IPS-18a (cell line): Measurements from ENCODE around the gene TBC1D22A.

ENCODE experiments used
- H3K27ac ChIP-seq: one replicate; pipeline ENCODE4 v1.5.1; 2013; ENCODE audit warnings: low read length
- H3K27me3 ChIP-seq: one replicate; pipeline ENCODE4 v1.6.1; 2013; ENCODE audit warnings: mild to moderate bottlenecking, low read length; ENCODE audit not compliant: control insufficient read depth, insufficient read depth
- H3K36me3 ChIP-seq: one replicate; pipeline ENCODE4 v1.6.1; 2013; ENCODE audit warnings: low read depth, low read length; ENCODE audit not compliant: control insufficient read depth
- H3K4me1 ChIP-seq: one replicate; pipeline ENCODE4 v1.6.1; 2013; ENCODE audit warnings: low read depth, low read length; ENCODE audit not compliant: control insufficient read depth
- H3K4me3 ChIP-seq: one replicate; pipeline ENCODE4 v1.5.1; 2013; ENCODE audit warnings: low read length
- H3K9ac ChIP-seq: one replicate; pipeline ENCODE4 v1.6.1; 2013; ENCODE audit warnings: mild to moderate bottlenecking, low read length, moderate library complexity
- H3K9me3 ChIP-seq: one replicate; pipeline ENCODE4 v1.6.1; 2013; ENCODE audit warnings: low read depth, low read length; ENCODE audit not compliant: control insufficient read depth

The TBC1D22A gene

DNA sequence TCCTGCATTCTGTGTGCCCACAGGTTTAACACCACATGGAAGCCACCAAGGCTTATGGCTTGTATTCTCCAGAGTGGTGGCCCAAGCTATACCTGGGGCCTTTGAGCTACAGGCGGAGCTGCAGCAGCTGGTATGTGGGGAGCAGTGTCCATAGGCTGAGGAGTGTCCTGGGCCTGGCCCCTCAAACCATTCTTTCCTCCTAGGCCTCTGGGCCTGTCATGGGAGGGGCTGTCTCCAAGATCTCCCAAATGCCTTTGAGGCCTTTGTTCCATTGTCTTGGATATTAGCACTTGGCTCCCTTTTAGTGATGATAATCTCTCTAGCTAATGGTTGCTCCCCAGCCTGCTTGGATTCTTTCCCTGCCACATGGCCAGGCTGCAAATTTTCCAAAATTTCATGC lies 6.4 kb upstream of the TBC1D22A start:
- Histone ChIP-seq H3K27me3 (no peaks in the 10 kb centered on the region), H3K9ac (no peak overlapping the region), H3K27ac (no peak overlapping the region), H3K4me3 (no peak overlapping the region), H3K36me3 (peaks cover 4% of the 10 kb centered on the region), H3K4me1 (no peaks in the 10 kb centered on the region), H3K9me3 (peaks cover 8% of the 10 kb centered on the region)

- Histone ChIP-seq H3K4me3 (no peak overlapping the region), H3K4me1 (no peaks in the 10 kb centered on the region), H3K27me3 (no peaks in the 10 kb centered on the region), H3K36me3 (peaks cover 4% of the 10 kb centered on the region), H3K9ac (no peak overlapping the region), H3K9me3 (peaks cover 8% of the 10 kb centered on the region), H3K27ac (no peak overlapping the region)
Observed at GRCh38 chr22:46757104-46757503, 5.3 kb upstream of the TBC1D22A start.

DNA sequence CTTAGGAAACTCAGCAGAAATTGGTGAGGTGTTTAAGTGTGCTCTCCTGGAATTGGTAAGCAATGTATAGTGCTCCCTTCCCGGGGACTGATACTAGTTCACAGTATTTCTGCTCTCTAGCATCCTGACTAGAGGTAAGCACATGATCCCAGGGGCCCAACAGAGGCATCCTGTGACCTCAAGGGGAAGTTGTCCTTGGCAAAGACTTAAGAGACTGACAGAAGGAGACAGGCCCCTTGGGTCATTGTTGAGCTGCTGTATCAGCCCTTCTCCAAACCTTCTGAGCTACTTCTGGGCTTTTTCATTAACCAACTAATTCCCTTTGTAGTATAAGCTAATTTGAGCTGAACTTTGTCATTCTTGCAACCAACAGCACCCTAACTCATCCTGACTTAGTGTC lies 4.3 kb upstream of the TBC1D22A start:
- H3K36me3 ChIP-seq = peaks cover 4% of the 10 kb centered on the region
- H3K9me3 ChIP-seq = peaks cover 8% of the 10 kb centered on the region
- no peak overlapping the region for H3K4me3 ChIP-seq
- no peaks in the 10 kb centered on the region for H3K27me3 ChIP-seq
- no peak overlapping the region for H3K27ac ChIP-seq
- no peaks in the 10 kb centered on the region for H3K4me1 ChIP-seq
- H3K9ac ChIP-seq = no peak overlapping the region

DNA sequence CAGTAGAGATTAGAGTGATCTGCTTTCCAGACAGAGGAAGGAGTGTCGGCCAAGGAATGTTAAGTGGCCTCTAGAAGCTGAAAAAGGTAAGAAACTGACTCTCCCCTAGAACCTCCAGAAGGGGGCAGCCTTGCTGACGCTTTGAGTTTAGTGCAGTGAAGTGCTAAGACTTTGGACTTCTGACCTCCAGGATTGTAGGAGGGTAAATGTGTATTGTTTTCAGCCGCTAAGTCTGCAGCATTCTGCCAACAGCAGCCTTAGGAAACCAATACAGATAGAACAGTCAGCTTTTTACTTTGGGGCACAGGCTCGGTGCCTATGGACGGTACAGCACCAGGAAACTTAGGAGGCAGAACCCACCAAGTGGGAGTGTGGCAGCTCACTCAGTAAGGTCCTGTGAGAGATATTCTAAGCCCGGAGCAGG lies 3.6 kb upstream of the TBC1D22A start:
- Histone ChIP-seq H3K27me3 (no peaks in the 10 kb centered on the region), H3K4me3 (no peak overlapping the region), H3K9me3 (peaks cover 8% of the 10 kb centered on the region), H3K27ac (no peak overlapping the region), H3K4me1 (peaks cover 2% of the 10 kb centered on the region), H3K9ac (no peak overlapping the region), H3K36me3 (peaks cover 4% of the 10 kb centered on the region)

GRCh38 chr22:46761017-46761416 lies 1.4 kb upstream of the TBC1D22A start:
- Histone ChIP-seq H3K9ac (no peak overlapping the region), H3K9me3 (peaks cover 6% of the 10 kb centered on the region), H3K4me3 (peak overlapping the region; percentile 92), H3K36me3 (peaks cover 4% of the 10 kb centered on the region), H3K27ac (no peak overlapping the region), H3K4me1 (peaks cover 2% of the 10 kb centered on the region), H3K27me3 (no peaks in the 10 kb centered on the region)

- Histone ChIP-seq H3K4me1 (peaks cover 2% of the 10 kb centered on the region), H3K9ac (peak overlapping the region; percentile 98), H3K9me3 (no peaks in the 10 kb centered on the region), H3K4me3 (peak overlapping the region; percentile 92), H3K27ac (peak overlapping the region; percentile 86), H3K36me3 (peaks cover 4% of the 10 kb centered on the region), H3K27me3 (no peaks in the 10 kb centered on the region)
Observed at GRCh38 chr22:46761539-46762237, 762 bp upstream of the TBC1D22A start.

DNA sequence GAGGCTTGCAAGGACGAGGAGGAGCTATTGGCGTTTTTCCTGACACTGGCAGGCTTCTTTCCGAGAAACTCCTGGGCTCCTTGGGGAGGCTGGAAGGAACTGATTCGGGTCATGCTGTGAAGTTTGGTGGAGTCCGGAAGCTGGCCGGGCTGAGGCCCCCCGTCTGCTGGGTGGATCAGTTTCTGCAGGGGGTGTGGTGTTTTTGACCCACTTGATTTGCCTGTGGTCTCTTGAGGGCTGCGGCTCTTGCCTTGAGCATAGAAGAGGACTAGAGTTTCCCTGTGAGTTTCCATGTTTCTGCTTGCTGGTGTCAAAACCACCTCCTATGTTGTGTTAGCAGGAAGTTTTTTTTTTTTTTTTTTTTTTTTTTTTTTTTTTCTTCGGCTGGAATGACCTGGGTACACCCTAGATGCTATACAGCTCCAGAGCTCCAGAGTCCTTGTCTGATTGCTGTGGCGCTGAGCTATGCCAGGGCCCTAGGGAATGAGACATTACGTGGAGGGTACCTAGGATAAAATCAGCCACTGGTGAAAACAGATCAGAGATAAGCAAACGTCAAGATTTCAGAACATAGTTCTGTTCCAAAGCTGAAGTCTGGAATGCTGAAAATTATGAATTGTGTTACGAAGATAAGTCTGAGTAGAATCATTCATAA lies 728 bp downstream of the TBC1D22A start:
- Histone ChIP-seq H3K9me3 (no peaks in the 10 kb centered on the region), H3K4me1 (peaks cover 2% of the 10 kb centered on the region), H3K27ac (peak overlapping the region; percentile 72), H3K27me3 (no peaks in the 10 kb centered on the region), H3K4me3 (peak overlapping the region; percentile 92), H3K36me3 (peaks cover 4% of the 10 kb centered on the region), H3K9ac (peak overlapping the region; percentile 98)

DNA sequence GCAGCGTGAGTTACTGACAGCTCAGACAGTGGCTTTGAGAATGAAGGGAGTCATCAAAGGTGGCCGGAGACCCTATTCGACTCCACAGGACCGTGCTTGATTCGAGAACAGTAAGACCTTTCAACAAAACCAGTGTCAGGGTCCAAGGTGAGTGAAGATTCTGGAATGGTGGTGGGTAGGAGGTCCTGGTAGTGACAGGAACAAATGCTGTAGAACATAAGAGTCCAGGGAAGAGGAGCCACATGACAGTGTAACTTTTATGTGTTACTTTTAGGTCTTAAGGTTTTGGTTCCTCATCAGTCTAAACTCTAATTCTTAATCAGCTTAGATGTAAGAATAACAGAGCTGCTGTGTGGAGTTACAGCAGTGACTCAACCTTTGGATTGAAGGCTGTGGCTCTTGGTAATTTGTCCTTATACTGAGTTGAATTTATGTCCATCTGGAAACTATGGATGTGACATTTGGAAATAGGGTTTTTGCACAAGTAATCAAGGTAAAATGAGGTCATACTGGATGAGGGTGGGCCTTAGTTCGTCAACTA lies 1.8 kb downstream of the TBC1D22A start:
- Histone ChIP-seq H3K4me1 (peaks cover 2% of the 10 kb centered on the region), H3K9ac (no peak overlapping the region), H3K9me3 (no peaks in the 10 kb centered on the region), H3K36me3 (peaks cover 4% of the 10 kb centered on the region), H3K27me3 (no peaks in the 10 kb centered on the region), H3K4me3 (no peak overlapping the region), H3K27ac (no peak overlapping the region)

GRCh38 chr22:46764779-46765485 lies 2.5 kb downstream of the TBC1D22A start:
- peaks cover 4% of the 10 kb centered on the region for H3K36me3 ChIP-seq
- H3K27ac ChIP-seq = no peak overlapping the region
- no peaks in the 10 kb centered on the region for H3K27me3 ChIP-seq
- no peak overlapping the region for H3K9ac ChIP-seq
- no peaks in the 10 kb centered on the region for H3K9me3 ChIP-seq
- peaks cover 2% of the 10 kb centered on the region for H3K4me1 ChIP-seq
- H3K4me3 ChIP-seq = no peak overlapping the region

DNA sequence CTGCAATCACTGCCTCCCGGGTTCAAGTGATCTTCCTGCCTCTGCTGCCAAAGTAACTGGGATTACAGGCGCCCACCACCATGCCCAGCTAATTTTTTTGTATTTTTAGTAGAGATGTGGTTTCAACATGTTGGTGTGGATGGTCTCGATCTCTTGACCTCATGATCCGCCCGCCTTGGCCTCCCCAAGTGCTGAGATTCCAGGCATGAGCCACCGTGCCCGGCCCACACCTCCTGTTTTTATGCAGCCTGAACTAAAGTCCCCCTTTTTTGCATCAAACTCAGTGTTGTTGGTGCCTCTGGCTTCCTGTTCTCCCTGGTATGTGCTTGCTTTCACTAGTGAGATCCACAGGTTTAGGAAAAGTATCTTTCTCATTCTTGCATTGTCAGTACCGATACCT lies 4.2 kb downstream of the TBC1D22A start:
- Histone ChIP-seq H3K27ac (no peak overlapping the region), H3K9ac (no peak overlapping the region), H3K4me1 (peaks cover 2% of the 10 kb centered on the region), H3K4me3 (no peak overlapping the region), H3K27me3 (no peaks in the 10 kb centered on the region), H3K9me3 (no peaks in the 10 kb centered on the region), H3K36me3 (no peaks in the 10 kb centered on the region)

DNA sequence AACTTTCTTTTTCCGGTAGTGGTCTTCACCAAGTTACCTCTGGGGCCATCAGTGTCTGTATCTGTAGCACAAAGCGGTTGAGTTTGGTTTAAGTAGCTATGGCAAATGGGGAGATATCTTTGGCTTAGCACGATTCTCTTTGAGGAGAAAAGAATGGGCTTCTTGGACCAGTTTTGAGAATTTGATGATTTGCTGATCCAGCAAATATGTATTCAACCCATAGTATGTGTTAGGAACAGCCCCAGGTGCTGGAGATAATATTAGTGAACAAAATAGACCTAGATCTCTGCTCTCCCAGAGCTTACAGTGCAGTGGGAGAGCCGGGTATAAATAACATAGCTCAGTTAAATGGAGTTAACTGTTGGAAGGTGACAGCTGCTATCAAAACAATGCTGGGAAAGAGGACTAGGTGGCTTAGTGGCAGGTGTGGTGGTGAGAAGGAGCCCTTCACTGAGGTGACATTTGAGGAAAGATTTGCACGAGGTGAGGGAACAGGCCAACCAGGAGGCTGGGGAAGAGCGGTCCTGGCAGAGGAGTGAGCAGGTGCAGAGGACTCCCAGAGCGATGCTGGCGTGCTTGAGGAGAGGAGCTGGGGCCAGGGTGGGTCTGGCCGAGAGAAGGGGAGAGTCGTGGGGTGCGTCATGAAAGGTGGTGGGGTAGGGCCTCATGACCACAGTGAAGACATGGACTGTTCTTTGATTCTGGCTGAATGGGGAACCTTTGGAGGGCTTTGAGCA lies 5.0 kb downstream of the TBC1D22A start:
- Histone ChIP-seq H3K9ac (no peak overlapping the region), H3K9me3 (no peaks in the 10 kb centered on the region), H3K4me1 (peaks cover 2% of the 10 kb centered on the region), H3K27ac (no peak overlapping the region), H3K27me3 (no peaks in the 10 kb centered on the region), H3K4me3 (no peak overlapping the region), H3K36me3 (no peaks in the 10 kb centered on the region)
